Pancreas (tissue), 10 donors: ENCODE measurements around the gene CDK18. TPM values are rescaled to one million over a fixed set of nuclear protein-coding genes. Genes with fewer than 3 reads are reported as not detected.
A peak's percentile ranks its signal among the peaks of the same experiment; 100 is the strongest.

Experiments
- ATAC-seq, 4 donors: fragments of 200-7000 bp; cut with Tn5 transposase; one replicate each; pipeline versions ENCODE4 v1.8.0 to v1.9.1; 2020; ENCODE audit warnings: mild to moderate bottlenecking in 4 of 4, moderate library complexity in 4 of 4
- DNase-seq, 6 donors: peaks; one replicate each; pipeline ENCODE4 v3.0.0-alpha.2; 2020
- FAIRE-seq: peaks from 2 replicates; lab custom pipeline; 2012; peaks lifted over from hg19 to GRCh38; lab: Jason Lieb, UNC
- H3K27ac ChIP-seq, 4 donors: fragments of 200-600 bp; sonication (generic); 1 replicate in 3 of 4; 2 replicates in 1 of 4; pipeline versions ENCODE4 v1.5.0 to v1.8.0; 2020
- H3K27me3 ChIP-seq, 4 donors: fragments of 200-600 bp; one replicate each; pipeline ENCODE4 v1.8.0; 2021
- H3K36me3 ChIP-seq, 3 donors: fragments of 200-600 bp; sonication (generic) in 1 of 3; one replicate each; pipeline versions ENCODE4 v1.5.0 to v1.8.0; 2020 to 2021
- H3K4me1 ChIP-seq, 3 donors: fragments of 200-600 bp; one replicate each; pipeline ENCODE4 v1.8.0; 2021
- H3K4me3 ChIP-seq, 4 donors: fragments of 200-600 bp; sonication (generic) in 2 of 4; one replicate each; pipeline versions ENCODE4 v1.5.0 to v1.8.0; 2020 to 2021
- H3K9me3 ChIP-seq, 4 donors: fragments of 200-600 bp; one replicate each; pipeline ENCODE4 v1.8.0; 2021
- CTCF ChIP-seq, 4 donors: fragments of 200-600 bp; sonication (generic) in 3 of 4; IDR thresholded peaks; one replicate each; pipeline versions ENCODE4 v1.5.0 to v1.8.0; 2021; ENCODE audit warnings: antibody characterized with exemption in 4 of 4
- WGBS, 2 donors: extraction: QIAGEN DNeasy Blood & Tissue Kit; methylation state at CpG; one replicate each; pipeline ENCODE4 v1.1.7; 2013; 5-methylcytosine and 5-hydroxymethylcytosine counted together
- intact Hi-C, 3 donors: fragments of 100-400 bp; cut with DNase I; formaldehyde crosslinking; loops; one replicate each; pipeline versions ENCODE4 v1.11.1 to v1.14.2; 2022
- polyA plus RNA-seq, 2 donors: library from polyadenylated mRNA; stranded (reverse); fragments of 200-250 nt; gene quantifications; one replicate each; pipeline ENCODE4 v1.2.3, GENCODE V29; 2013
- total RNA-seq, 6 donors: library from RNA; stranded (reverse); fragmentation: NEBNext Ultra II Directional in 4 of 6; extraction: Animal tissue kit (Norgen Biotek cat#: 25700) in 4 of 6; gene quantifications; one replicate each; pipeline versions ENCODE4 v1.2.1 to v1.2.4, GENCODE V29; 2021 to 2023
- donor health status: healthy with polysubstance abuse.
- donor health status: DM: no; HTN: no; CAD: no; lungs with moderate emphysema.
- donor health status: DM: no; HTN: no; CAD: no.
- donor health status: control.
- donor health status: control.
- donor health status: Bipolar disorder and iron deficiency.
- donor health status: DM: yes; HTN: yes; CAD: no.
- donor health status: DM: no; HTN: no; CAD: no.
- donor health status: DM: no; HTN: no; CAD: no.
- donor health status: DM: yes; HTN: yes; CAD: no.

Gene CDK18
- total and polyA plus RNA-seq, 8 donors: 7.7 to 35.4 (median 14.3) TPM

GRCh38 chr1:205492201-205492667, 12.2 kb upstream of the CDK18 start:
- FAIRE-seq: no peak
- peak overlapping the region in 1 of 4 donors; percentile 23 for H3K27ac ChIP-seq

GRCh38 chr1:205492774-205493173, 11.7 kb upstream of the CDK18 start:
- Histone ChIP-seq H3K4me3 (no peak overlapping the region), H3K36me3 (no peaks in the 10 kb centered on the region), H3K9me3 (no peaks in the 10 kb centered on the region), H3K27me3 (no peaks in the 10 kb centered on the region), H3K4me1 (no peaks in the 10 kb centered on the region), H3K27ac (peak overlapping the region in 1 of 4 donors; percentile 23)
- DNase-seq (no peak), ATAC-seq (no peak), FAIRE-seq (no peak)
- TF ChIP-seq CTCF (IDR thresholded peaks at IDR 0.05): no peak
- intact Hi-C loops: loop anchor here in 1 of 3 donors (5.0 kb wide), 1 partner anchor 35 kb away; no protein-coding TSS in a partner anchor
- WGBS, 2 donors: 68 to 72% methylated on average over 7 of the region's 7 CpGs

More at GRCh38 chr1:205492201-205492667, 12.2 kb upstream of the CDK18 start:
- Histone ChIP-seq H3K27me3 (no peaks in the 10 kb centered on the region), H3K36me3 (no peaks in the 10 kb centered on the region), H3K4me3 (no peak overlapping the region), H3K9me3 (no peaks in the 10 kb centered on the region), H3K4me1 (no peaks in the 10 kb centered on the region)
- 38 to 58% methylated on average over 2 of the region's 2 CpGs for WGBS, 2 donors
- DNase-seq: no peak
- intact Hi-C loops: loop anchor here in 1 of 3 donors (5.0 kb wide), 1 partner anchor 35 kb away; no protein-coding TSS in a partner anchor
- TF ChIP-seq CTCF (IDR thresholded peaks at IDR 0.05): no peak
- peak in 1 of 4 donors; percentile 4 for ATAC-seq

- Histone ChIP-seq H3K4me3 (no peak overlapping the region), H3K4me1 (no peaks in the 10 kb centered on the region), H3K27me3 (no peaks in the 10 kb centered on the region), H3K27ac (peak overlapping the region in 1 of 4 donors; percentile 23), H3K9me3 (no peaks in the 10 kb centered on the region), H3K36me3 (no peaks in the 10 kb centered on the region)
- FAIRE-seq: no peak
- peak in 3 of 4 donors; percentile 49 to 73 (median 70) for ATAC-seq
- no peak for TF ChIP-seq CTCF (IDR thresholded peaks at IDR 0.05)
- 56 to 58% methylated on average over 11 of the region's 11 CpGs for WGBS, 2 donors
- intact Hi-C loops: loop anchor here in 1 of 3 donors (5.0 kb wide), 1 partner anchor 34 kb away; no protein-coding TSS in a partner anchor
- DNase-seq: peak in 1 of 6 donors; percentile 26
Observed at GRCh38 chr1:205493241-205494085, 11.0 kb upstream of the CDK18 start.

- no peak overlapping the region for H3K4me3 ChIP-seq
- 78 to 93% methylated on average over 4 of the region's 4 CpGs for WGBS, 2 donors
- ATAC-seq (no peak), FAIRE-seq (no peak), DNase-seq (no peak)
- H3K27me3 ChIP-seq: no peaks in the 10 kb centered on the region
- intact Hi-C loops: loop anchor here in 1 of 3 donors (5.0 kb wide), 1 partner anchor 33 kb away; no protein-coding TSS in a partner anchor
- H3K27ac ChIP-seq: no peak overlapping the region
- H3K4me1 ChIP-seq: no peaks in the 10 kb centered on the region
- H3K36me3 ChIP-seq: no peaks in the 10 kb centered on the region
- no peaks in the 10 kb centered on the region for H3K9me3 ChIP-seq
- no peak for TF ChIP-seq CTCF (IDR thresholded peaks at IDR 0.05)
Observed at GRCh38 chr1:205494115-205494514, 10.4 kb upstream of the CDK18 start.
